ENCODE results near the gene NCOA5.
"Not testable (repeated sequence)": the region's sequence is repeated elsewhere in the genome, so short reads cannot be mapped to it uniquely, and the experiment has no call there.

NCOA5 gene

GRCh38 chr20:46119547-46119946 is 29.8 kb upstream of the NCOA5 start:
- no peak for DNase-seq

DNA sequence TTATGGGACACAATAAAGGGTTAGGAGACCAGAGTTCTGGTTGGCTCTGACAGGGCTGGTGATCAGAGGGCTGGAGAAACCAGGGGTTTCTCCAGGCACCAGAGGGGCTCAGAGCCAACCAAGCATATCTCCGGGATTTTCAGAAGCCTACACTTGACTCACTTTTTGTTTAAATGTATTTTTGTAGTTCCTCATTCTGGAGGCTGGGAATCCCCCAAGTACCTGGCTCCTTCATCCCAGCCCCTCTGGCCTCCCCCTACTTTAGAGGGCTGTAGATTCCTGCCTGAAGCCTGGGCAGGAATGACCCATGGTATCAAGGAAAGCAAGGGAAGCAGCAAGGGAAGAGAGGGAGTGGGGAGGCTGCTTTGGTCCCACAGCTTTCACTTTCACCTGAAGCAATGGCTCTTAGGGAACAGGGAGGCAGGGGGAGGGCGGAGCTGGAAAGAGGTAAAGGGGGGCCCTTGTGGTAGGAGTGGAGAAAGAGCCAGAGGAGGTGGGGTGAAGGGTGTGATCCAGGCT is 29.3 kb upstream of the NCOA5 start:
- no peak for DNase-seq

DNA sequence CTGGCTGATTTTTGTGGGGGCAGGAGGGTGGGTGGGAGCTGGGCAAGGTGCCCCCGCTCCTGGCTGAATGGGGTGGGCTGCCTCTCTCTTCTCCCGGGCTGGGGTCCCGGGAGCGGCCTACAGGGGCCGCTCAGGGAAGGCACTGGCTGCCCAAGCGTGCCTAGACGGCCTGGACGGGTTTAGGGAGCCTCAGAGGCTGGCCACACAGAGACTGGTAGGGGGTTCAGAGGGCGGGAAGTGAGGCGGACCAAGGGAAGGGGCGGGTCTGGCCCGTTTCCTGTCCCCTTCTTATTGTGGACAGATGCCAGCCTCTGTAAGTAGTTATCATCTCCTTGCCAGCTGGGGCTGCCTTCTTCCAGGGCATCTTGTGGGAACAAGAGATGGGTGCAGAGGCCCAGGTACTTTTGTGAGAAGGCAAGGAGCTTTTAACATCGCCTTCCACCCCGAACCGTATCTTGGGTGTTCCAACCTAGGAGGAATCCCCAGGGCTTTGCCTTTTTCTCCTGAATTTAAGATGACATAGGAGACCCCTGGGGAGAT is 28.8 kb upstream of the NCOA5 start:
- DNase-seq = no peak

DNA sequence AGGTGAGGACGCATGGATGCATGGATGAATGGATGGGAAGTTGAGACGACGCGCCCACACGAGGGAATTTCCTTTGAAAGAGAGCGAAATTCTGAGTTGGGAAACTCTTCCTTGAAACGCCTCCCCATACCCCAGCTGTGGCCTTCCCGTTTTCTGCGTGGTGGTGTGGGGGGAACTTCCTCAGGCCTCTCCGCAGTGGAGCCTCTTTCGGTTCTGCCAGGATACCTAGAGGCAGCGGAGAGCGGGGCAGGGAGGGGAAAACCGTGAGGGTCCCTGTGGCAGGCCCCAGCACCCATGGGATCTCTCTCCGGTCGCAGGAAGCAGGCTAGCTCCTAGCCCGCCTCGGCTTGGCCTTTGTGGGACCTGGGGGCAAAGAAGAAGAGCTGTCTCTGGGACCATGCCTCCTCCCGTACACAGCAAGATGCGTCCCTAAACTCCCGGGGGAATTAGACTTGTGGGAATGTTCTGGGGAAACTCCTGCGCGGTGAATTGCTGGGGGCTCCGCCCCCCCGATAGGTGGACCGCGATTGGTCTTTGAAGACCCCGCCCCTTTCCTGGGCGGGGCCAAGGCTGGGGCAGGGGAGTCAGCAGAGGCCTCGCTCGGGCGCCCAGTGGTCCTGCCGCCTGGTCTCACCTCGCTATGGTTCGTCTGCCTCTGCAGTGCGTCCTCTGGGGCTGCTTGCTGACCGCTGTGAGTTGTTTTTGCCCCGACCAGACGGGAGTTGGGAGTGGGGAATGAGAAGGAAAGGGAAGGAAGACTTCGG is 28.1 kb upstream of the NCOA5 start, which contains the start of gene CD40:
Gene CD40, plus strand, starts transcription at position 611 of the 764 bp plus-strand sequence. Its CDS starts 30 bp downstream, at position 641.
- DNase-seq = no peak

GRCh38 chr20:46114449-46114848 is 24.7 kb upstream of the NCOA5 start:
- DNase-seq = no peak

GRCh38 chr20:46113113-46113470 is 23.3 kb upstream of the NCOA5 start:
- DNase-seq = no peak

- no peak for DNase-seq
Observed at GRCh38 chr20:46112430-46113112, 22.8 kb upstream of the NCOA5 start.

GRCh38 chr20:46111836-46112212 is 22.1 kb upstream of the NCOA5 start:
- no peak for DNase-seq

- no peak for DNase-seq
Observed at GRCh38 chr20:46111028-46111835, 21.5 kb upstream of the NCOA5 start.

DNA sequence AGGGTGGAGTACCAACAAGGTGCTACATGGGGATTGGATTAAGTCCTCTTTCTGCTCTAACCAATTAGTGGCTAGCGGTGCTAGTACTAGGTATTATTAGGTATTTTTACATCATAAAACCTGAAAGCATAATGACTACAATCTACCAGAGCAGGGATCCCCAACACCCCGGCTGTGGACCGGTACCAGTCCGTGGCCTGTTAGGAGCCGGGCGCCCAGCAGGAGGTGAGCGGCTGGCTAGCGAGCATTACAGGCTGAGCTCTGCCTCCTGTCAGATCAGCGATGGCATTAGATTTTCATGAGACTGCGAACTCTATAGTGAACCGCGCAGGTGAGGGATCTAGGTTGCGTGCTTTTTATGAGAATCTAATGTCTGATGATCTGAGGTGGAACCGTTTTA is 19.2 kb upstream of the NCOA5 start:
- DNase-seq = no peak

- DNase-seq = no peak
Observed at GRCh38 chr20:46108435-46108841, 18.7 kb upstream of the NCOA5 start.

DNA sequence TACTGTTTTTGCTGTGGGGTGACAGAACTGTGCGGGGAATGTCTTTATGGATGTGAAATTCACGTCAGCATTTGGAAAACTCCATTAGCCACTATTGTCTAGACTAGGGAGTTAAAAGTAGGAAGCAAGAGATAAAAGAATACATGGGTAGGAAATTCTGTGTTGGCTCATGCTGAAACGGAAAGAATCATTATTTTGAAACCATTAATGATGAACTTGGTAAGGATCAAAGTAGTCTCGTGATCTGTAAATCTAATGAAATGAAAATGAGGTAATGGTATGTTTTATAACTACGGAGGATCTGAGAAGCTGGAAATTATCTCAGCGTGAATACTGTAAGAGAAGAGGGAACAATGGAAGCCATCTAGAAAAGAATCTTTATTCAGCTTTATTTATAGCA is 17.3 kb upstream of the NCOA5 start:
- no peak for DNase-seq

DNA sequence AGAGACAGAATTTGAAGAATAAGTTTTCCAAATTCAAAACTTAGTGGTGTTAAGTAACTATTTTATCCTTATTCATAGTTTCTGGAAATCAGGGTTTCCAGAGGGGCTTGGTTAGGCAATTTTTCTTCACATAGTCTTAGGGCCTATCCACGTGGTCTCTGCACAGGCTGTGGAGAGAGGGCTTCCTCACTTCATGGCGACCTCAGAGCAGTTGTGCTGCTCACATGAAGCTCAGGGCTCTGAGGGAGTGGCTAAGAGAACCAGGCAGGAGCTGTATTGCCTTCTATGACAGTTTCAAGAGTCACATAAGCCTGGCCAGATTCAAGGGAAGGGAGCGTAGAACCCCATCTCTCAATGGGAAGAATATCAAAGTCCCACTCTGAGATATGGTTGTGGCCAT is 14.5 kb upstream of the NCOA5 start:
- no peak for DNase-seq

- DNase-seq = no peak
Observed at GRCh38 chr20:46102940-46103339, 13.2 kb upstream of the NCOA5 start.

DNA sequence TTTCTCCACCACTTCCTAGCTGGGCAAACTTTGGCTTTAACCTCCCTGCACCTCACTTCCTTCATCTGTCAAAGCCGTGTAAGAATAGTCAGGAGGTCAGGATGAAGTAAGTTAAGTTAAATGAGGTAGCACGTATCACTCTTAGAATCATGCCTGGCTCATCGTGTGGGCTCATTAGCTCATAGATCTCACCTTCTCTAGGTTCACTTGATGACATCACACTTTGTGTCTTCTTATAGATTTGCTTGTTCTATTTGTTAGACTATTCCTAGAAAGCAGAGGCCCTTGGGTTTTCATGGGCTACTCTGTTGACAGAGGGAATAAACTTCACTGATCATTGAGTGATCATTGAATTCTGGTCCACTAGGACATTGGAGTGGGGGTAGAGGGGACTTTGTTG is 12.2 kb upstream of the NCOA5 start:
- DNase-seq = no peak

GRCh38 chr20:46100988-46101387 is 11.2 kb upstream of the NCOA5 start:
- DNase-seq = no peak

DNA sequence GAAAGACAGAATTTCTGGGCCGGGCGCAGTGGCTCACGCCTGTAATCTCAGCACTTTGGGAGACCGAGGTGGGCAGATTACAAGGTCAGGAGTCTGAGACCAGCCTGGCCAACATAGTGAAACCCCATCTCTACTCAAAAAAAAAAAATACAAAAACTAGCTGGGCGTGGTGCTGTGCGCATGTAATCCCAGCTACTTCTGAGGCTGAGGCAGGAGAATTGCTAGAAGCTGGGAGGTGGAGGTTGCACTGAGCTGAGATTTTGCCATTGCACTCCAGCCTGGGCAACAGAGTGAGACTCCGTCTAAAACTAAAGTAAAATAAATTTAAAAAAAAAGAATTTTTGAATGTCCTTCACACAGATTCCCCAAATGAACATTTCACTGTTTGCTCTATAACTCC is 10.7 kb upstream of the NCOA5 start:
- DNase-seq = not testable (repeated sequence)

DNA sequence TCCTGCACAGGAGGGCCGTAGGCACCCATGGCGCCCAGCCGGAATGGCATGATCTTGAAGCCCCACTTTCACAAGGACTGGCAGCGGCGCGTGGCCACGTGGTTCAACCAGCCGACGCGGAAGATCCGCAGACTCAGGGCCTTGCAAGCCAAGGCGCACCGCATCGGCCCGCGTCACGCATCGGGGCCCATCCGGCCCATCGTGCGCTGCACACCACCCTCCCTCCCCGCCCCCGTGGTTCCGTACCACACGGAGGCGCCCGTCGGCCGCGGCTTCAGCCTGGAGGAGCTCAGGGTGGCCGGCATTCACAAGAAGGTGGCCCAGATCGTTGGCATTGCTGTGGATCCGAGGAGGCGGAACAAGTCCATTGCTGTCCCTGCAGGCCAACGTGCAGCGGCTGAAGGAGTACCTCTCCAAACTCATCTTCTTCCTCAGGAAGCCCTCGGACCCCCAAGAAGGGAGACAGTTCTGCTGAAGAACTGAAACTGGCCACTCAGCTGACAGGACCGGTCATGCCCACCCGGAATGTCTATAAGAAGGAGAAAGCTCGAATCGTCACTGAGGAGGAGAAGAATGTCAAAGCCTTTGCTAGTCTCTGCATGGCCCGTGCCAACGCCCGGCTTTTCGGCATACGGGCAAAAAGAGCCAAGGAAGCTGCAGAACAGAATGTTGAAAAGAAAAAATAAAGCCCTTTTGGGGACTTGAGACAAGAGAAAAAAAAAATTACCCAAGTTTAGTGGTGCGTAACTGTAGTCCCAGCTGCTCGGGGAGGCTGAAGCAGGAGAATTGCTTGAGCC is 9.9 kb upstream of the NCOA5 start:
- DNase-seq = no peak

GRCh38 chr20:46093531-46093930 is 3.8 kb upstream of the NCOA5 start:
- no peak for DNase-seq

DNA sequence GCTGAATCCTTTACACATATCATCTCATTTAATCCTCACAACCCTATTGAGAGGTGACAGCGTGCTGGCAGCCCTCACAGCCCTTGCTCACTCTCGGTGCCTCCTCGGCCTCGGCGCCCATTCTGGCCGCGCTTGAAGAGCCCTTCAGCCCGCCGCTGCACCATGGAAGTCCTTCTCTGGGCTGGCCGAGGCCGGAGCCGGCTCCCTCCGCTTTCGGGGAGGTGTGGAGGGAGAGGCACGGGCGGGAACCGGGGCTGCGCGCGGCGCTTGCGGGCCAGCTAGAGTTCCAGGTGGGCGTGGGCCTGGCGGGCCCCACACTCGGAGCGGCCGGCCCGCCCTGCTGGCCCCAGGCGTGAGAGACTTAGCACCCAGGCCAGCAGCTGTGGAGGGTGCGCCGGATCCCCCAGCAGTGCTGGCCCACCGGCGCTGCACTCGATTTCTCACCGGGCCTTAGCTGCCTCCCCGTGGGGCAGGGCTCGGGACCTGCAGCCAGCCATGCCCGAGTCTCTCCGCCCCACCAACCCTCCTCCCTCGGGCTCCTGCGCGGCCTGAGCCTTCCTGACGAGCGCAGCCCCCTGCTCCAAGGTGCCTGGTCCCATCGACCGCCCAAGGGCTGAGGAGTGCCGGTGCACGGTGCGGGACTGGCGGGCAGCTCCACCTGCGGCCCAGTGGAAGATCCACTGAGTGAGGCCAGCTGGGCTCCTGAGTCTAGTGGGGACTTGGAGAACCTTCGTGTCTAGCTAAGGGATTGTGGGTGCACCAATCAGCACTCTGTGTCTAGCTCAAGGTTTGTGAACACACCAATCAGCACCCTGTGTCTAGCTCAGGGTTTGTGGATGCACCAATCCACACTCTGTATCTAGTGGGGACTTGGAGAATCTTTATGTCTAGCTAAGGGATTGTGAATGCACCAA is 2.1 kb upstream of the NCOA5 start:
- DNase-seq = not testable (repeated sequence)

DNA sequence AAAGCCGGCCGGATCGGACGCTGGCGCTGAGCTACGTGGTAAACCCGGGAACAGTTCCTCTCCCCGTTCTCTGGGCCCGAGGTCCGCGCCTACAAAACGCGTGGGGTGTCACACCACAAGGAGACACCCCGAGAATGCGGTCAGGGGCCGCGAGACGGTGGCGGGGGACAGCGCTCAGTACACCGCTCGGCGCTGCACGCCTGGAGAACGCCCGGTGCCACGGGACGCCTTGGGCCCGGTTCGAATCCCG is 670 bp downstream of the NCOA5 start:
- DNase-seq = no peak
